HG02943 (cell line): ENCODE measurements around the gene P2RX2.

Experiments used
- ATAC-seq: cut with Tn5 transposase; IDR thresholded peaks from one replicate; pipeline ENCODE4 v1.9.1; 2021; ENCODE audit warnings: mild to moderate bottlenecking, low read depth, moderate library complexity; ENCODE audit not compliant: unreplicated experiment

P2RX2 gene

GRCh38 chr12:132617135-132617701 is 1.4 kb upstream of the P2RX2 start:
- no peak for ATAC-seq

GRCh38 chr12:132617822-132618682 is 524 bp upstream of the P2RX2 start:
- no peak for ATAC-seq

- ATAC-seq, result no peak
Measured at GRCh38 chr12:132619071-132619385, 452 bp downstream of the P2RX2 start.

- no peak for ATAC-seq
Measured at GRCh38 chr12:132619386-132620112, 973 bp downstream of the P2RX2 start.

GRCh38 chr12:132620113-132620898 is 1.7 kb downstream of the P2RX2 start:
- ATAC-seq, result no peak

- no peak for ATAC-seq
Measured at GRCh38 chr12:132620899-132621656, 2.5 kb downstream of the P2RX2 start.

- ATAC-seq, result no peak
Measured at GRCh38 chr12:132621657-132622435, 3.3 kb downstream of the P2RX2 start.

- no peak for ATAC-seq
Measured at GRCh38 chr12:132622437-132623071, 4.0 kb downstream of the P2RX2 start.

- ATAC-seq, result no peak
Measured at GRCh38 chr12:132623072-132623869, 4.7 kb downstream of the P2RX2 start.

GRCh38 chr12:132624186-132624855 is 5.7 kb downstream of the P2RX2 start:
- ATAC-seq, result no peak

GRCh38 chr12:132624910-132625630 is 6.5 kb downstream of the P2RX2 start:
- no peak for ATAC-seq

- no peak for ATAC-seq
Measured at GRCh38 chr12:132625731-132626430, 7.3 kb downstream of the P2RX2 start.

- no peak for ATAC-seq
Measured at GRCh38 chr12:132629330-132629729, 10.8 kb downstream of the P2RX2 start.

- no peak for ATAC-seq
Measured at GRCh38 chr12:132630672-132631071, 12.1 kb downstream of the P2RX2 start.

GRCh38 chr12:132631666-132632065 is 13.1 kb downstream of the P2RX2 start:
- ATAC-seq, result no peak

- no peak for ATAC-seq
Measured at GRCh38 chr12:132632521-132633228, 14.1 kb downstream of the P2RX2 start.
